HG03066 (cell line): ENCODE data around the gene PRDM5.
"Not testable (repeated sequence)": the region's sequence is repeated elsewhere in the genome, so short reads cannot be mapped to it uniquely, and the experiment has no call there.

Experiments used
- ATAC-seq: cut with Tn5 transposase; IDR thresholded peaks from one replicate; pipeline ENCODE4 v1.9.1; 2021; ENCODE audit warnings: low read depth; ENCODE audit not compliant: unreplicated experiment

PRDM5 gene

DNA sequence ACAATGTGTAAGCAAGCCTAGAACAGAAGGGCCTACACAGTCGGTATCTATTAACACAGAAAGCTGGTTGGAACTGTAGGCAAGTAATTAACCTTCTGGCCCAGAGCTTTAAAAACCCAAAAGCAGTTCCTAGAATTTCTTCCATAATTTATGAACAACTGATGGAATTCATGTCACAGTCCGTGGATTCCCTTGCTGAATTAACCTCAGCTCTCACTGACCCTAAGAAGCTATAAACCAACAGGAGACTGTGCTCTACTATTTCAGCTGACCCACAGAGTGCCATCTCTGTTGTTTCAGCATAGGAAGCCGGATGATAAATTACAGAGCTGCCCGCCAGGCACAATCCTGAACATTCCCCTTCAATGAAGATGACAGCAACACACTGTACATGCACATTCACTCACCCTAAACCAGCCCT lies 157.3 kb downstream of the PRDM5 start:
- ATAC-seq = peak; percentile 19

DNA sequence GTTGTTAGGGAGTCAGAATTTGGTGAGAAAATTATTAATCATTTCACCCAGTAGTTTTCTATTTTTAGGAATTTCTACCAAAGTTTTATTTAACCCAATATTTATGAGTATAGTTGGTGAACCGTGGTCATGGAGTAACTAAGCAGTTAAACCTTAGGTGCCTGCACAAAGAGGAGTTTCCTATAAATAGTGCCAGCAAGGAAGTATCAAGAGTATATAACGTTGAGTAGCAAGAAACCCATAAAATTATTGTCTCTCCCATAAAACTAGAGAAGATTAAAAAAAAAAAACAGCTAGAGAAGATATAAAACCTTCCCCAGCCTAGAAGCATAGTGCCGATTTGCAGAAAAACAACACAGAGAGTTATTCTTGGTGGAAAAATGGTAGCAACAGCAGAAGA lies 158.9 kb downstream of the PRDM5 start:
- ATAC-seq = no peak

DNA sequence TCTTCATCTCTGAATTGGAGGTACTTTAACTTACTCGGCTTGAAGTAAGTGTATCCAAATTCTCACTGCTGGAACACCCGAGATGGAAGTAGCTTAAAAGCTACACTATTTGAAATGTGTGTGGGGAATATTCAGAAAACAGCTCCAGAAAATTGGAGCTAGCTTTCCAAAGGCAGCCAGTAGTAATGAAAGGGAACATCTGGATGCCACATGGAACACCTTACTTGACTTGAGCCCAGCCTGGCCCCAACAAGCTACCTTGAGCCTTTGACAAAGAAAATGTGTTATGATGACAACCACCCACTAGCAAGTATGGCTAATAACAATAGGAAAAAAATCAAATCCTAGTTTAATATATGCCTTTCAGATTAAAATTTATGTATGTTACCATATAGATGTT lies 161.5 kb downstream of the PRDM5 start:
- no peak for ATAC-seq

DNA sequence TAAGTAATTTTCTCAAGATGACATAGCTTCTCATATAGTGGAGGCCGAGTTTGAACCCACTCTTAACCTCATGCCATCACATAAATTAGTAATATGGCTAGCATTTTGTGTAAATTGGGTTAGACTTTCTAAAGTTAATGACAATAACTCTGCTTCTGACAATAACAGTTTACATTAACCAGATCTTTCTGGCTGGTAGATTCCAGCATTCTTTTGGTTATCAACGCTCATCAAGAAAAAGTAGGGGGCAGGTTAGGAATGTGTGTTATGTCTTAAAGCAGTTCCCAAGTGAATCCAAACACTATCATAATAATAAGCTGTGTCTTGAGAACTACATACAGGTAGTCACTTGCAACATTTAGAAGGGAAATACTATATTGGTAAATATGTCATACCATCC lies 162.5 kb downstream of the PRDM5 start:
- ATAC-seq = no peak

DNA sequence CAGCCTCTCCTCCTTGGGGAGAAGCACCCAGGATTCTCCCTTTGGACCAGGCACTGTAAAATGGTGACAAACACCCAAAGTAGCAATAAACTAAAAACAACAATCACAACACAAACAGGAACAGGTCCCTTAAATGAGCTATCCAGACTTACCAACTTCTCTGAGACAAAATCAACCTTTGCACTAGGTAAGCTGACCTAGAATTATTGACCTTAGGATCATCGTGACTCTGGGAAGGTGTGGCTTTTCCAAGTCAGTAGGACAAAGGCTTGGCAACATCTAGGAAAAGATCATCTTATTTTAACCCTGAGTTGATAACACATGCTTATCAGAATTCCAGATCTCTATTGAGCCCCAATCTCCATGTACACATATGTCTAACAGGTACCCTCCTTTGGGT lies 166.7 kb downstream of the PRDM5 start:
- ATAC-seq = no peak

GRCh38 chr4:120754590-120754989 lies 167.9 kb downstream of the PRDM5 start:
- no peak for ATAC-seq

GRCh38 chr4:120753854-120754253 lies 168.7 kb downstream of the PRDM5 start:
- no peak for ATAC-seq

GRCh38 chr4:120750152-120750525 lies 172.4 kb downstream of the PRDM5 start:
- no peak for ATAC-seq

DNA sequence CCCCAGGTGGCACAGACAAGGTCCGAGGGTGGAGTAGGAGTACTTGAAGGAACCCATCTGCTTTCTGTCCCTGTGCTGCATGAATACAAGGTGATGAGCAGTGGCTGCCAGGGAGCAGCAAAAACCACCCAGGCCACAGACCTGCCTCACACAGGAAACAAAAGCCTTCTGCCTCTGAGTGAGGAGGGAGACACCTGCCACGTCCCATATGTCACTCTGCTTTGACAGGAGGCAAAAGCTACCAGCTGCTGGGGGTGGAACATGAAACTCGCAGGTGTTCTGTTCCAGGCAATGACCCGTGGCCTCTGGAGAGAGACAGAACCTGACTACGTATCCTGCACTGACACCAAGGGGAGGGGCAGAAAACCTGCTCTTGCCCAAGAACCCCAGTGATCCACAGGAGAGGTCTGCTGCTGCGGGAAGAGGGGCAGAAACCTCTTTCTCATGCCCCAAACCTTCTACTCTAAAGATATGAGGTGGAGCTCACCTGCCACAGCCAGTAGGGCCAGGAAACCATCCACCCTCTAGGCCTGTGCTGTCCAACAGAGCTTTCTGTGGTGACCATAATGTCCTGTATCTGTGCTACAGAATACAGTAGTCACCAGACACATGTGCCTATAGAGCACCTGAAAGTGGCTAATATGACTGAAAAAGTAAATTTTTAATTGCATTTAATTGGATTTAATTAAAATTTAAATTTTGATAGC lies 172.9 kb downstream of the PRDM5 start:
- ATAC-seq = peak; percentile 94

- ATAC-seq = not testable (repeated sequence)
Observed at GRCh38 chr4:120741636-120742035, 180.9 kb downstream of the PRDM5 start.

- ATAC-seq = no peak
Observed at GRCh38 chr4:120736312-120736711, 186.2 kb downstream of the PRDM5 start.

DNA sequence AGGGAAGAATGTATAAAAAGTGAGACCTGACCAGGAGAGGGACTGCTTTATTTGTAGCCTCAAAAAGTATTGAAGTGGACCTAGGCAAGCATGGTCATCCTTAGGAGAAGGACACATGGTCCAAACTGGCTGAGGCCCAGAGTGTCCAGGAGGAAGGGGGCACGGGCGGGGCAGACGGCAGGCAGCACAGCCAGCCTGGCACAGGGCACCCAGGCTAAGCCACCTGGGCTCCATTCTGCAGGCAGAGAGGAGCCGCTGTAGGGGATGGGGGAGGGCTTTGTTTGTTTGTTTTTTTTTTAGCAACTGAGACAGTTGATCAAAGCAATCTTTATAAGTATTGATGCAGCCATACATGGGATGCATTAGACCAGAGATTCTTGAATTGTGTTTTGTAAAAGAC lies 188.6 kb downstream of the PRDM5 start:
- ATAC-seq = no peak

DNA sequence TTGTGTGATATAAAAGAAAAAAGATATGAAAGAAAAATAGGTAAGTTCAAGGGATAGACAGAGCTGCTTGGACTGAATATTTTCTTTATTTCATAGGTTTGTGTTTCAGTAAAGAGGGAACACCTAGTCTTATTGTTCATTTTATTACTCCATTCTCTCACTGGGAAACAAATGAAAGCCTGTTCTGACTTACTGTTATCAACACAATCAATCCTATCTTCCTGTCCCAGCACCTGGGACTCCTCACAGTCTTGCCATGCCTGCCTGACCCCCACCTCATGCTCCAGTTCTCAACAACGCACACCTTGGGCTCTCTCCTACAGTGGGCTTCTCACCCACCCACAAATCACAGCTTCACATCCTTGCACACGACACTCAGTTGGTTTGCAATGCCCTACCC lies 189.5 kb downstream of the PRDM5 start:
- no peak for ATAC-seq

DNA sequence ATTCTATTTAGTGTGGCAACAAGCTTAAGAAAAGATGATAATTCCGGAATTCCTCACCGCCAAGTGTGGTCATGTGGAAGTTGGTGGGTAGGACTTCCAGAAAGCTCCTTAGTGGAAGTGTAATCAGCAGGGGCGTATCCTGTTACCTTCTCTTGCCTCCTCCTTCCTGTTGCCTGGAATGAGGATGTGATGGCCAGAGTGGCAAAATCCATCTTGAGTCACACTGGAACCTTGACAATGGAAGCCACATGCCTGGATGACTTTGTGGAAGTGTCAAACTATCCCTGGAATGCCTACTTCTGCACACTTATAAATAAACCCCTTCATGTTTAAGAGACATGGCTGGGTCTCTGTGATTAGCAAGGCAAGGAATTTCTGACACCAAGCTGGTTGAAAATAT lies 191.0 kb downstream of the PRDM5 start:
- no peak for ATAC-seq

GRCh38 chr4:120730777-120731320 lies 191.7 kb downstream of the PRDM5 start:
- ATAC-seq = no peak

DNA sequence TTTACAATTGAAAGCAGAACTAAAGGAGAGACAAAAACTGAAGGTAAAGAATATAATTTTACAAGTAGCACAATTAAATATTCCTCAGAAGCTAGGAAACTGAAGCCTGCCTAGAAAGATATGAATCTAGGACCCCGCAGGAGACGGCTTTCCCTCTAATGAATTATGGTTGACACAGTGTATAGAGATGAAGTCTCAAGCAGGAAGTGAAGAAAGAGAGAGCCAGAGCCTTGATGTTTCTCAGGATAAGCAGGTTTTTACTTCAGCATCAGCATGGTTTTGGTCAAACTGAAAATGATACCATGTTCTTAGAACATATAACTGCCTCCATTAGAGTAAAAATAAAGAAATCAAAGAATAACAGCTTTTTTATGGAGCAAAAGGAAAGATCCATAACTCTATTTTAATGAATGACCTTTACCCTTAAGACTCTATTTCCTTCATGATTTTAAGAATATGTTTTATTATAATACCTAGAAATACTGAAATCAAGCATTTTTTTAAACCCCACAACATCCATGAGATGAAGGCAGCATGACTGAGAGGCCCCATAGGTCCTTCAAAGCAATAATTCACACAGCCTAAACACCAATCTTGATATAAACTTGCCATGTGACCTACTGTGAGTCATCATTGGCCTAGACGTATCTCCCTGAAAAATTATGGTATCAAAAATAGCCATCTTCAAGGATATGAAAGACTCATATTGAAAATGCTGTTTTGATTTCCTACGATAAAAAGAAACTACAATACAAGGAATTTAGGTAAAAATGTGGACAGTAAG lies 193.4 kb downstream of the PRDM5 start:
- ATAC-seq = no peak

DNA sequence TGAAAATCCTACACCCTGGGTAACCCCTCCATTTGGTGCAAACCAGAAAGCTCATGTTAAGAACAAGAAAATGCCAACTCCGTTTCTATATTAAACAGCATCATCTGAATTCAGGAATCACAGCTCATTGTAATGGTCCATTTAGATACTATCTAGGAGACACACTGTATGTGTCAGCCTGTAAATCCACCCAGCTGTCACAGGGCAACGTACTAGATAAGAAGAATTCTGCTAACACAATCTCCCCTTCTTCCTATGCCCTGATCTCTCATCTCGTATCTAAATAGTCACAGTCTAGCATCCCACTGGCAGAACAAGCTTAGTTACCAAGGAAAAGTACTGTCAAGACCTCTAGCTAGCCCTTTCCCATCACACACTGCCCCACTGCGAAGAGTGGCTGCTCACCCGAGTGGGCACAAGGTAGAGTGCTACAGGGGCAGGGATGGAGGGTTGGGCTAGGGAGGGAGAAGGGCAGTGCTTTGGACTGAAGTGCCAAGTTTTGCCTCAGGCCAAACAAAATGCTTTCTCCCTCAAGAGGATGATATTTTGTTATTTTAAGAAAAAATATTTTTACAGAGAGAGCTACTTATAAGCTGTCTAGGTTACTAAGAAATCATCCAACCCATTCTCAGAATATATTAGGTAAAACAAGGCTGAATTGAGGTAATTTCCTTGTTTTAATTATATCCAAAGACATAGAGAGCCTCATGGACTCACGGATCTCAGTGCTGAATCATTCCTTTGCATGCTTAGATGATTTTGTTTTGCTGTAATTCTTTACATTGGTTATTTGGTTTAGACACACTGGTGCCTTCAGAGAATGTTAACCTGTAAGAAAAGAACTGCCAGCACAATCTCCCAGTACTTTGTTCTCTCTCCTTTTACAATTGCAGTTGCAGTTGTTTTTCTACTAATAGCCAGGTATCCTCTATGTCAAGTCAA lies 196.6 kb downstream of the PRDM5 start:
- no peak for ATAC-seq

GRCh38 chr4:120724656-120725055 lies 197.9 kb downstream of the PRDM5 start:
- no peak for ATAC-seq

DNA sequence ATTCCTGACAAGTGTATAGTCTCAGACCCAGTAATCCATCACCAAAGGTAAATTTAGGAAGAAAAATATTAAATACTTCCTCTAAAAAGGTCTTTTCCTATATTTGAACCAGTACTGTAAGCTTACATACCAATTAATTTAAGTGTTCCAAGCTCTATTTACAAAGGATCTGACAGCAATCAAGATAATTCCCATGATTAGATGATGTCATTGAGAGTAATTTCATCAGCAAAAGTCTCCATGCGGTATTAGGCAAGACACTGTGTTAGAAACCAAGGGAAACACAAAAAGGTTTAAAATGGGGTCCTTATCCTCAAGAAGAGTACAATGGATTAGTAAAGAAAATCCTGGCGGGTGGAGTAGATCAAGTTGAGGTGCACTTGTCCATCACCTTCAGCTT lies 198.5 kb downstream of the PRDM5 start:
- ATAC-seq = no peak

GRCh38 chr4:120723105-120723504 lies 199.4 kb downstream of the PRDM5 start:
- no peak for ATAC-seq

DNA sequence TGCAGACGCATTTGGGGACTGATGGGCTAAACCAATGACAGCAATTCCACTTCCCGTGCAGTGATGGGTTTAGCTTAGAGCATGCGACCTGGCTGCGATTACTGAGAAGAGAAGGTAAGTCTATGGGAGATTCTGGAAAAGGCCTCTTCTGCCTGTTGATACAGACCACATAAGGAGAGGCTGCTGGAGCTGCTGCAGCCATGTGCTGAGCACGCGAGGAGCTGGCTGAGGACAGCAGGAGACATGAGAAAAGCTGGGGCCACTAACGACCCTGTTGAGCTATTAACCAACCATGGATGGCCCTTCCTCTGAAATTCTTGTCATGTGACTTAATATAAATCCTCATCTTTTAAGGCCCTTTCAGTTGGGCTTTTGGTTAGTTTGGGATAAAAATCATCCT lies 199.9 kb downstream of the PRDM5 start:
- ATAC-seq = no peak
